ENCODE measurements around the gene TSPYL2.

DNA sequence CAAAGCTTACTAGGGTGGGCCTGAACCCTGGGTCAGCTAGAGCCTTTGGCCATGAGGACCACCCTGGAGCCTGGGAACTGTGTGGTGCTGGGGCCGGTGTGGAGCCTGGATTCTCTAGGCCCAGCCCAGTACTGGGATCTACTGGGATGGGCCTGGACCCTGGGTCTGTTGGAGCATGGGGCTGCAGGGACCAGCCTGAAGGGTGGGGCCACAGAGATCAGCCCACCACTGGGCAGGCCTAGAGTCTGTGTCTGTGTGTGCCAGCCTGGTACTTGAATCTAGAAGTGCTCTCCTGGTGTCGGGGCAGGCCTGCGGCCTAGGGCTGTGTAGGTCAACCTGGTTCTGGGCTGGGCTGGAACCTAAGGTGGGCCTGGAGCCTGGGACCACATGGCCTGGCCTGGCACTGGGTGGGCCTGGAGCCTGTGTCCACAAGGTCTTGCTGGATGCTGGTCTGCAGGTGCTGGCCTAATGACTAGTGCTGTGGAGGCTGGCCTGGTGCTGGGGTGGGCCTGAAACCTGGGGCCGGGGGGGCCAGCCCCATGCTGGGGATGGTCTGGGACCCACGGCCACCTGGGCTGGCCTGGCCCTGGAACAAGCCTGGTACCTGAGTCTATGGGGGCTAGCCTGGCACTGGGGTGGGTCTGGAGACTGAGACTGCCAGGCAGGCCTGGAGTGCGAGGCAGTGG, 32.8 kb downstream of the TSPYL2 start:
- no peak for TF ChIP-seq POLR2A (IDR thresholded peaks at IDR 0.05; ENCODE audit: low read length)
- TF ChIP-seq GATA1 (IDR thresholded peaks at IDR 0.05; ENCODE audit: low read depth, low read length), result no peak
